K562 (cell line): ENCODE data around the gene RNF186. TPM values are rescaled to one million over a fixed set of nuclear protein-coding genes. Genes with fewer than 3 reads are reported as not detected.

Experiments used
- ATAC-seq: fragments of 200-7000 bp; cut with Tn5 transposase; 3 replicates; pipeline ENCODE4 v1.9.1; 2020; ENCODE audit warnings: moderate library complexity
- BruUV-seq: library from RNA; stranded (reverse); fragments of 400-500 nt; replicated peaks from 2 replicates; lab custom pipeline; 2021; lab: Mats Ljungman, UMichigan
- CTCF ChIA-PET: fragments of 300-600 bp; formaldehyde crosslinking; extraction: SDS; loops from one replicate; lab custom pipeline; 2021; ENCODE audit warnings: low intra/inter-chr PET ratio; lab: Yijun Ruan, JAX
- POLR2A ChIA-PET: fragments of 300-600, 350-650 bp; sonication (Branson Sonifier 250); formaldehyde crosslinking; extraction: SDS; loops from one replicate; lab custom pipeline; 2021; ENCODE audit warnings: antibody characterized with exemption, inconsistent platforms; lab: Yijun Ruan, JAX
- DNase-seq, 4 experiments: peaks; one replicate each; pipeline versions ENCODE4 v3.0.0 to v3.0.0-alpha.2; 2011 to 2018; ENCODE audit warnings: low spot score in 3 of 4, mixed read lengths in 3 of 4; ENCODE audit errors: extremely low read depth in 1 of 4
- FAIRE-seq: peaks from 2 replicates; lab custom pipeline; 2011; peaks lifted over from hg19 to GRCh38; lab: Jason Lieb, UNC
- H2AFZ ChIP-seq: 2 replicates; pipeline ENCODE4 v1.6.0; 2011; ENCODE audit warnings: low read depth, low read length, control low read depth, inconsistent platforms
- H3K27ac ChIP-seq: fragments of 200-600 bp; 3 replicates; pipeline ENCODE4 v1.8.0; 2011; ENCODE audit warnings: low read depth, mild to moderate bottlenecking, control low read depth, inconsistent platforms, low read length, moderate library complexity, mixed read lengths; ENCODE audit errors: extremely low read depth
- H3K27me3 ChIP-seq, 2 experiments: fragments of 300-600 bp in 1 of 2; 2 replicates in 1 of 2; 3 replicates in 1 of 2; pipeline versions ENCODE4 v1.6.0 to v1.8.0; 2011; ENCODE audit warnings: inconsistent platforms in 2 of 2, low read length in 2 of 2, mild to moderate bottlenecking in 1 of 2, mixed read lengths in 1 of 2, moderate library complexity in 1 of 2; ENCODE audit not compliant: control insufficient read depth in 2 of 2, insufficient read depth in 2 of 2
- H3K36me3 ChIP-seq: fragments of 300-600 bp; 3 replicates; pipeline ENCODE4 v1.8.0; 2011; ENCODE audit warnings: mild to moderate bottlenecking, low read length, inconsistent platforms; ENCODE audit not compliant: control insufficient read depth, insufficient read depth
- H3K4me1 ChIP-seq, 2 experiments: fragments of 200-600 bp in 1 of 2; replicated peaks in 1 of 2; 2 replicates in 1 of 2; 3 replicates in 1 of 2; pipeline versions ENCODE4 v1.5.1 to v1.8.0; 2011; ENCODE audit warnings: inconsistent platforms in 2 of 2, low read length in 2 of 2, mild to moderate bottlenecking in 1 of 2, mixed read lengths in 1 of 2, moderate library complexity in 1 of 2; ENCODE audit not compliant: control insufficient read depth in 2 of 2, insufficient read depth in 2 of 2
- H3K4me2 ChIP-seq: 2 replicates; pipeline ENCODE4 v1.6.1; 2011; ENCODE audit warnings: low read length, control low read depth, inconsistent platforms, mixed read lengths; ENCODE audit not compliant: insufficient read depth
- H3K4me3 ChIP-seq: fragments of 200-600 bp; sonication (generic), shearing (Covaris generic); 2 replicates; pipeline ENCODE4 v1.5.1; 2016; ENCODE audit warnings: control low read depth, inconsistent platforms
- H3K79me2 ChIP-seq: fragments of 200-600 bp; 3 replicates; pipeline ENCODE4 v1.8.0; 2011; ENCODE audit warnings: low read length, inconsistent platforms; ENCODE audit not compliant: control insufficient read depth, insufficient read depth
- H3K9ac ChIP-seq, 2 experiments: 2 replicates each; pipeline versions ENCODE4 v1.6.0 to v1.6.1; 2011; ENCODE audit warnings: low read depth in 2 of 2, low read length in 2 of 2, control low read depth in 1 of 2, inconsistent platforms in 1 of 2, mild to moderate bottlenecking in 1 of 2, mixed read lengths in 1 of 2; ENCODE audit not compliant: insufficient read depth in 1 of 2
- H3K9me1 ChIP-seq: one replicate; pipeline ENCODE4 v1.6.0; 2011; ENCODE audit warnings: inconsistent platforms, mild to moderate bottlenecking, low read length, moderate library complexity; ENCODE audit not compliant: control insufficient read depth, insufficient read depth
- H3K9me3 ChIP-seq: replicated peaks from 2 replicates; pipeline ENCODE4 v1.5.1; 2011; ENCODE audit warnings: low read depth, low read length, inconsistent platforms; ENCODE audit not compliant: control insufficient read depth, insufficient read depth
- H4K20me1 ChIP-seq: replicated peaks from 2 replicates; pipeline ENCODE4 v1.6.1; 2011; ENCODE audit warnings: low read length, inconsistent platforms, mixed read lengths; ENCODE audit not compliant: control insufficient read depth, insufficient read depth
- BCOR ChIP-seq: fragments of 450-650 bp; IDR thresholded peaks from 2 replicates; pipeline ENCODE4 v1.6.1; 2016
- CHD4 ChIP-seq: fragments of 200-600 bp; sonication (generic); IDR thresholded peaks from 3 replicates; pipeline ENCODE4 v1.6.1; 2012; ENCODE audit warnings: low read depth, mild to moderate bottlenecking, mixed read lengths, low read length, inconsistent platforms; ENCODE audit not compliant: insufficient read depth, insufficient replicate concordance, poor library complexity, severe bottlenecking
- JUND ChIP-seq, 2 experiments: IDR thresholded peaks; 2 replicates in 1 of 2; 3 replicates in 1 of 2; pipeline ENCODE4 v1.6.1; 2011; ENCODE audit warnings: borderline replicate concordance in 2 of 2, low read depth in 2 of 2, low read length in 2 of 2, improper control_type of control experiment in 1 of 2, missing biosample characterization in 1 of 2, missing genetic modification characterization in 1 of 2, missing genetic modification reagents in 1 of 2
- KDM1A ChIP-seq, 2 experiments: fragments of 450-650 bp; IDR thresholded peaks; 2 replicates each; pipeline ENCODE4 v1.6.1; 2016; ENCODE audit warnings: mild to moderate bottlenecking in 2 of 2
- RBM25 ChIP-seq: fragments of 200-400 bp; formaldehyde crosslinking; IDR thresholded peaks from 2 replicates; pipeline ENCODE4 v1.6.1; 2018; ENCODE audit warnings: low read length, low read depth, moderate library complexity; ENCODE audit not compliant: severe bottlenecking
- WGBS: fragments of 100-300 bp; shearing (Covaris generic); methylation state at CpG from one replicate; pipeline ENCODE4 v1.1.6; 2016; ENCODE audit warnings: low coverage, mixed read lengths; ENCODE audit not compliant: insufficient coverage; ENCODE audit errors: missing lambda C conversion rate; 5-methylcytosine and 5-hydroxymethylcytosine counted together
- in situ Hi-C: fragments of 300-500 bp; cut with MboI; formaldehyde crosslinking; loops from 4 replicates; pipeline ENCODE4 v1.15.0; 2018; ENCODE audit warnings: inconsistent platforms, mixed read lengths
- intact Hi-C: fragments of 100-400 bp; cut with micrococcal nuclease; formaldehyde crosslinking; loops from 2 replicates; pipeline ENCODE4 v1.14.2; 2022
- polyA plus RNA-seq, 8 experiments: library from polyadenylated mRNA; depleted of rRNA in 4 of 8; stranded (reverse) in 5 of 8; unstranded in 3 of 8; fragments of >200 nt; fragmentation: Nextera tagmentation in 2 of 8; fragmentation: Illumina TruSeq in 1 of 8; extraction: Ambion mirVana in 2 of 8; extraction: Trizol in 1 of 8; gene quantifications; 2 replicates each; pipeline versions ENCODE4 v1.2.1 to v1.2.3, GENCODE V29; 2011 to 2014; ENCODE audit warnings: inconsistent platforms in 1 of 8, missing spikeins in 1 of 8
- total RNA-seq, 7 experiments: library from RNA; depleted of rRNA in 6 of 7; stranded (reverse); fragments of >200 nt in 6 of 7; fragmentation: Illumina TruSeq in 2 of 7; extraction: Trizol in 2 of 7; gene quantifications; 2 replicates each; pipeline versions ENCODE4 v1.2.1 to v1.2.3, GENCODE V29; 2011 to 2021; ENCODE audit warnings: low replicate concordance in 1 of 7

Gene RNF186
- total and polyA plus RNA-seq, 9 of the 15 experiments (the other 6 are each of a cell fraction or from before 2014, with no cell fraction given): not detected

DNA sequence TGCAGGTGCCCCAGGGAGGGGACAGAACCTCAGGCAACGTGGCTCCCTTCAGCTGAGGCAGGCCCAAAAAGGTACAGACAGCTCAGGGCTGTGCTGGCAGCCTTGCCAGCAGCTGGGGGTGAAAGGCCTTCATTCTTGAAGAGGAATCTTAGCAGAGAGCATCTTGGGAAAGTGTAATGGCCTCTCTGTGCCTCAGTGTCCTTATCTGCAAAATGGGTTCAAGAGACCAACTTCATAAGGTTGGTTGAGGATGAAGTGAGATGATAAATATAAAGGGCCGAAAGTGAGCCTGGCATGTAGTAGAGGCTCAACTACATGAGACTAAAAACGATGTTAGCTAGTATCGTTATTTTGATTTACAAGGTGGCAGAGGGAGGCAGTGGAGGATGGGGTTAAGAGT, 41.6 kb downstream of the RNF186 start:
- peaks cover 2% of the 10 kb centered on the region; the same call in 1 of the 2 replicates for H4K20me1 ChIP-seq
- H3K9me1 ChIP-seq: no peaks in the 10 kb centered on the region
- no peaks in the 10 kb centered on the region for H3K36me3 ChIP-seq
- CTCF ChIA-PET: no interaction called here
- peaks cover 24 to 54% of the 10 kb centered on the region in 2 experiments for H3K27me3 ChIP-seq
- H3K79me2 ChIP-seq: no peaks in the 10 kb centered on the region
- H3K9ac ChIP-seq: no peak overlapping the region
- no peak overlapping the region for H3K4me2 ChIP-seq
- BruUV-seq: no TSS peak
- 0 out of 5 replicates have a peak, but pooled peaks cover 0 to 2% of the 10 kb centered on the region in 2 experiments for H3K4me1 ChIP-seq
- H3K9me3 ChIP-seq: no peaks in the 10 kb centered on the region
- DNase-seq (no peak), FAIRE-seq (no peak), ATAC-seq (no peak)
- H3K27ac ChIP-seq: no peak overlapping the region
- H3K4me3 ChIP-seq: no peak overlapping the region
- POLR2A ChIA-PET: interaction anchor here (1.8 kb wide), 1 partner anchor 69 kb away, joined by 5 read pairs; no protein-coding TSS in a partner anchor
- WGBS: 7% methylated on average over 4 of the region's 4 CpGs
- H2AFZ ChIP-seq: no peak overlapping the region
- in situ Hi-C loops: no loop called here
- intact Hi-C loops: no loop called here
- peak; percentile 74 for TF ChIP-seq BCOR
- peak; percentile 53 for TF ChIP-seq CHD4
- TF ChIP-seq JUND (IDR thresholded peaks at IDR 0.05; ENCODE audit: borderline replicate concordance, low read depth, low read length): no peak
- TF ChIP-seq JUND (tag; IDR thresholded peaks at IDR 0.05; ENCODE audit: borderline replicate concordance, low read depth, low read length): no peak
- TF ChIP-seq KDM1A (IDR thresholded peaks at IDR 0.05): peak in 1 of 2 experiments; percentile 50; a peak in 1 of 4 replicates
- peak; percentile 73 for TF ChIP-seq RBM25
- TF ChIP-seq, all 486 proteins: peak for 4
